HepG2 (cell line): ENCODE data around the gene BMERB1. TPM values are rescaled to one million over a fixed set of nuclear protein-coding genes. Genes with fewer than 3 reads are reported as not detected.

Source experiments
- EEA1 ChIP-seq: sonication (generic); formaldehyde crosslinking; IDR thresholded peaks from 2 replicates; pipeline ENCODE4 v1.5.1; 2020; ENCODE audit warnings: mild to moderate bottlenecking, missing genetic modification reagents, borderline replicate concordance
- FOXJ3 ChIP-seq: sonication (generic); formaldehyde crosslinking; IDR thresholded peaks from 2 replicates; pipeline ENCODE4 v1.4.0; 2020; ENCODE audit warnings: missing genetic modification reagents, mild to moderate bottlenecking, borderline replicate concordance
- GATAD2A ChIP-seq: IDR thresholded peaks from 2 replicates; pipeline ENCODE4 v1.6.1; 2016
- JUN ChIP-seq: sonication (generic); formaldehyde crosslinking; IDR thresholded peaks from 2 replicates; pipeline ENCODE4 v1.4.0; 2020; ENCODE audit warnings: mild to moderate bottlenecking, missing genetic modification reagents
- MAF1 ChIP-seq: sonication (generic); formaldehyde crosslinking; IDR thresholded peaks from 2 replicates; pipeline ENCODE4 v1.5.0; 2020; ENCODE audit warnings: missing genetic modification reagents, borderline replicate concordance
- PRMT3 ChIP-seq: sonication (generic); formaldehyde crosslinking; IDR thresholded peaks from 2 replicates; pipeline ENCODE4 v1.8.1; 2022; ENCODE audit warnings: low read depth, mild to moderate bottlenecking, moderate library complexity, missing genetic modification reagents, borderline replicate concordance
- TCF7 ChIP-seq: sonication (generic); IDR thresholded peaks from 2 replicates; pipeline ENCODE4 v1.6.1; 2016; ENCODE audit warnings: antibody characterized with exemption, low read depth
- ZNF207 ChIP-seq: fragments of 450-650 bp; IDR thresholded peaks from 2 replicates; pipeline ENCODE4 v1.6.1; 2016; ENCODE audit warnings: antibody characterized with exemption, borderline replicate concordance
- ZNF30 ChIP-seq: sonication (generic); formaldehyde crosslinking; IDR thresholded peaks from 2 replicates; pipeline ENCODE4 v1.5.0; 2020; ENCODE audit warnings: mild to moderate bottlenecking, missing genetic modification reagents
- polyA plus RNA-seq, 8 experiments: library from polyadenylated mRNA; depleted of rRNA in 3 of 8; stranded (reverse) in 7 of 8; unstranded in 1 of 8; fragments of >200 nt; fragmentation: Illumina TruSeq in 4 of 8; extraction: Trizol in 4 of 8; gene quantifications; 2 replicates each; pipeline versions ENCODE4 v1.2.1 to v1.2.3, GENCODE V29; 2011 to 2016; ENCODE audit warnings: low read depth in 4 of 8, missing spikeins in 1 of 8, mixed read lengths in 1 of 8; ENCODE audit not compliant: insufficient read depth in 1 of 8
- total RNA-seq, 5 experiments: library from RNA; depleted of rRNA; stranded (reverse); fragments of >200 nt; fragmentation: Illumina TruSeq; extraction: Trizol; gene quantifications; 2 replicates each; pipeline ENCODE4 v1.2.3, GENCODE V29; 2016; ENCODE audit warnings: low read depth in 1 of 5
- TF ChIP-seq, protein P1 (sequence below): IDR thresholded peaks from 2 replicates; pipeline ENCODE4 v1.6.1; 2016; ENCODE audit warnings: low read depth, borderline replicate concordance
- TF ChIP-seq, protein P2 (sequence below): sonication (generic); formaldehyde crosslinking; IDR thresholded peaks from 2 replicates; pipeline ENCODE4 v1.4.0; 2020; ENCODE audit warnings: missing genetic modification reagents
- TF ChIP-seq, protein P3 (sequence below): sonication (generic); formaldehyde crosslinking; conservative IDR thresholded peaks from 2 replicates; pipeline ENCODE4 v1.4.0; 2020; ENCODE audit warnings: mild to moderate bottlenecking, missing genetic modification reagents, moderate library complexity
- TF ChIP-seq, protein P4 (sequence below): sonication (generic); formaldehyde crosslinking; IDR thresholded peaks from 2 replicates; pipeline ENCODE4 v1.9.0; 2021; ENCODE audit warnings: missing genetic modification reagents, borderline replicate concordance
- TF ChIP-seq, protein P5 (sequence below): IDR thresholded peaks from 2 replicates; pipeline ENCODE4 v1.6.1; 2012; ENCODE audit warnings: inconsistent platforms
- TF ChIP-seq, protein P6 (sequence below): sonication (generic); formaldehyde crosslinking; IDR thresholded peaks from 2 replicates; pipeline ENCODE4 v1.4.0; 2020; ENCODE audit warnings: low read depth, mild to moderate bottlenecking, missing genetic modification reagents
- TF ChIP-seq, protein P7 (sequence below): sonication (generic); formaldehyde crosslinking; IDR thresholded peaks from 2 replicates; pipeline ENCODE4 v1.5.0; 2020; ENCODE audit warnings: mild to moderate bottlenecking, missing genetic modification reagents
- TF ChIP-seq, protein P8 (sequence below): sonication (generic); formaldehyde crosslinking; IDR thresholded peaks from 2 replicates; pipeline ENCODE4 v1.4.0; 2020; ENCODE audit warnings: missing genetic modification reagents, borderline replicate concordance

The BMERB1 gene
- total and polyA plus RNA-seq, 2 of the 13 experiments (the other 11 are each of a cell fraction or from before 2014, with no cell fraction given): 1.4 TPM

DNA sequence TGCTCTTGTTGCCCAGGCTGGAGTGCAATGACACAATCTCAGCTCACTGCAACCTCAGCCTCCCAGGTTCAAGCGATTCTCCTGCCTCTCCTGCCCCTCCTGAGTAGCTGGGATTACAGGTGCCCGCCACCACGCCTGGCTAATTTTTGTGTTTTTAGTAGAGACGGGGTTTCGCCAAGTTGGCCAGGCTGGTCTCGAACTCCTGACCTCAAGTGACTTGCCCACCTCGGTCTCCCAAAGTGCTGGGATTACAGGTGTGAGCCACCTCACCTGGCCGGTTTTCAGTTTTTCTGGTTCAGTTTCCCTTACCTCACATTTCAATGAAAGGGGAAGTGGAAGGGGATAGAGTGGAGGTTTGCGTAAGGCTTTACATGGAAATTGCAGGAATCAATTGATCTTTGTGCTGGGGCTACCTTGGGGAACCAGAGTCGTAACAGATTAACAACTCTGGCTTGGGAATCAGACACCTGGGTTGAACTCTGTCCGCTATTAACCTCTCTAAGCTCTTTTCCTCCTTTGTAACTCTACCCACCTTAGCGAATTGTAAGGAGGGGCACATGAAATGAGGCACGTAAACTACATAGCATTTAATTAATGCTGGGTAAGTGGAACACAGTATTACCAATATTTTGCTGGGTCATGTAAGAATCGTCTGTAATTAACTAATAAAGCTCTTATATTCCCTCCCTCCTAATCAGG is 35.6 kb upstream of the BMERB1 start (continued):
- TF ChIP-seq ZNF207 (no peak), ZNF30 (CRISPR knock-in tag) (0 out of 2 replicates have a peak, but pooled peaks have one; percentile 38), JUN (CRISPR knock-in tag) (no peak; the same call in 1 of the 2 replicates), PRMT3 (CRISPR knock-in tag) (no peak), GATAD2A (CRISPR knock-in tag) (peak; percentile 98), FOXJ3 (no peak; the same call in 1 of the 2 replicates), EEA1 (CRISPR knock-in tag) (no peak), TCF7 (peak; percentile 76), MAF1 (no peak)
- TF ChIP-seq, protein P1, sequence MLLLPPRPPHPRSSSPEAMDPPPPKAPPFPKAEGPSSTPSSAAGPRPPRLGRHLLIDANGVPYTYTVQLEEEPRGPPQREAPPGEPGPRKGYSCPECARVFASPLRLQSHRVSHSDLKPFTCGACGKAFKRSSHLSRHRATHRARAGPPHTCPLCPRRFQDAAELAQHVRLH (CRISPR knock-in tag): no peak
- TF ChIP-seq, protein P2, sequence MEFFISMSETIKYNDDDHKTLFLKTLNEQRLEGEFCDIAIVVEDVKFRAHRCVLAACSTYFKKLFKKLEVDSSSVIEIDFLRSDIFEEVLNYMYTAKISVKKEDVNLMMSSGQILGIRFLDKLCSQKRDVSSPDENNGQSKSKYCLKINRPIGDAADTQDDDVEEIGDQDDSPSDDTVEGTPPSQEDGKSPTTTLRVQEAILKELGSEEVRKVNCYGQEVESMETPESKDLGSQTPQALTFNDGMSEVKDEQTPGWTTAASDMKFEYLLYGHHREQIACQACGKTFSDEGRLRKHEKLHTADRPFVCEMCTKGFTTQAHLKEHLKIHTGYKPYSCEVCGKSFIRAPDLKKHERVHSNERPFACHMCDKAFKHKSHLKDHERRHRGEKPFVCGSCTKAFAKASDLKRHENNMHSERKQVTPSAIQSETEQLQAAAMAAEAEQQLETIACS (CRISPR knock-in tag): no peak
- TF ChIP-seq, protein P3, sequence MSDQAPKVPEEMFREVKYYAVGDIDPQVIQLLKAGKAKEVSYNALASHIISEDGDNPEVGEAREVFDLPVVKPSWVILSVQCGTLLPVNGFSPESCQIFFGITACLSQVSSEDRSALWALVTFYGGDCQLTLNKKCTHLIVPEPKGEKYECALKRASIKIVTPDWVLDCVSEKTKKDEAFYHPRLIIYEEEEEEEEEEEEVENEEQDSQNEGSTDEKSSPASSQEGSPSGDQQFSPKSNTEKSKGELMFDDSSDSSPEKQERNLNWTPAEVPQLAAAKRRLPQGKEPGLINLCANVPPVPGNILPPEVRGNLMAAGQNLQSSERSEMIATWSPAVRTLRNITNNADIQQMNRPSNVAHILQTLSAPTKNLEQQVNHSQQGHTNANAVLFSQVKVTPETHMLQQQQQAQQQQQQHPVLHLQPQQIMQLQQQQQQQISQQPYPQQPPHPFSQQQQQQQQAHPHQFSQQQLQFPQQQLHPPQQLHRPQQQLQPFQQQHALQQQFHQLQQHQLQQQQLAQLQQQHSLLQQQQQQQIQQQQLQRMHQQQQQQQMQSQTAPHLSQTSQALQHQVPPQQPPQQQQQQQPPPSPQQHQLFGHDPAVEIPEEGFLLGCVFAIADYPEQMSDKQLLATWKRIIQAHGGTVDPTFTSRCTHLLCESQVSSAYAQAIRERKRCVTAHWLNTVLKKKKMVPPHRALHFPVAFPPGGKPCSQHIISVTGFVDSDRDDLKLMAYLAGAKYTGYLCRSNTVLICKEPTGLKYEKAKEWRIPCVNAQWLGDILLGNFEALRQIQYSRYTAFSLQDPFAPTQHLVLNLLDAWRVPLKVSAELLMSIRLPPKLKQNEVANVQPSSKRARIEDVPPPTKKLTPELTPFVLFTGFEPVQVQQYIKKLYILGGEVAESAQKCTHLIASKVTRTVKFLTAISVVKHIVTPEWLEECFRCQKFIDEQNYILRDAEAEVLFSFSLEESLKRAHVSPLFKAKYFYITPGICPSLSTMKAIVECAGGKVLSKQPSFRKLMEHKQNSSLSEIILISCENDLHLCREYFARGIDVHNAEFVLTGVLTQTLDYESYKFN (CRISPR knock-in tag): peak; percentile 100
- TF ChIP-seq, protein P4, sequence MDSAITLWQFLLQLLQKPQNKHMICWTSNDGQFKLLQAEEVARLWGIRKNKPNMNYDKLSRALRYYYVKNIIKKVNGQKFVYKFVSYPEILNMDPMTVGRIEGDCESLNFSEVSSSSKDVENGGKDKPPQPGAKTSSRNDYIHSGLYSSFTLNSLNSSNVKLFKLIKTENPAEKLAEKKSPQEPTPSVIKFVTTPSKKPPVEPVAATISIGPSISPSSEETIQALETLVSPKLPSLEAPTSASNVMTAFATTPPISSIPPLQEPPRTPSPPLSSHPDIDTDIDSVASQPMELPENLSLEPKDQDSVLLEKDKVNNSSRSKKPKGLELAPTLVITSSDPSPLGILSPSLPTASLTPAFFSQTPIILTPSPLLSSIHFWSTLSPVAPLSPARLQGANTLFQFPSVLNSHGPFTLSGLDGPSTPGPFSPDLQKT (CRISPR knock-in tag): no peak
- TF ChIP-seq, protein P5, sequence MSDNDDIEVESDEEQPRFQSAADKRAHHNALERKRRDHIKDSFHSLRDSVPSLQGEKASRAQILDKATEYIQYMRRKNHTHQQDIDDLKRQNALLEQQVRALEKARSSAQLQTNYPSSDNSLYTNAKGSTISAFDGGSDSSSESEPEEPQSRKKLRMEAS: peak; percentile 52; the same call in 1 of the 2 replicates
- TF ChIP-seq, protein P6, sequence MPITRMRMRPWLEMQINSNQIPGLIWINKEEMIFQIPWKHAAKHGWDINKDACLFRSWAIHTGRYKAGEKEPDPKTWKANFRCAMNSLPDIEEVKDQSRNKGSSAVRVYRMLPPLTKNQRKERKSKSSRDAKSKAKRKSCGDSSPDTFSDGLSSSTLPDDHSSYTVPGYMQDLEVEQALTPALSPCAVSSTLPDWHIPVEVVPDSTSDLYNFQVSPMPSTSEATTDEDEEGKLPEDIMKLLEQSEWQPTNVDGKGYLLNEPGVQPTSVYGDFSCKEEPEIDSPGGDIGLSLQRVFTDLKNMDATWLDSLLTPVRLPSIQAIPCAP (CRISPR knock-in tag): peak; percentile 58; the same call in 1 of the 2 replicates
- TF ChIP-seq, protein P7, sequence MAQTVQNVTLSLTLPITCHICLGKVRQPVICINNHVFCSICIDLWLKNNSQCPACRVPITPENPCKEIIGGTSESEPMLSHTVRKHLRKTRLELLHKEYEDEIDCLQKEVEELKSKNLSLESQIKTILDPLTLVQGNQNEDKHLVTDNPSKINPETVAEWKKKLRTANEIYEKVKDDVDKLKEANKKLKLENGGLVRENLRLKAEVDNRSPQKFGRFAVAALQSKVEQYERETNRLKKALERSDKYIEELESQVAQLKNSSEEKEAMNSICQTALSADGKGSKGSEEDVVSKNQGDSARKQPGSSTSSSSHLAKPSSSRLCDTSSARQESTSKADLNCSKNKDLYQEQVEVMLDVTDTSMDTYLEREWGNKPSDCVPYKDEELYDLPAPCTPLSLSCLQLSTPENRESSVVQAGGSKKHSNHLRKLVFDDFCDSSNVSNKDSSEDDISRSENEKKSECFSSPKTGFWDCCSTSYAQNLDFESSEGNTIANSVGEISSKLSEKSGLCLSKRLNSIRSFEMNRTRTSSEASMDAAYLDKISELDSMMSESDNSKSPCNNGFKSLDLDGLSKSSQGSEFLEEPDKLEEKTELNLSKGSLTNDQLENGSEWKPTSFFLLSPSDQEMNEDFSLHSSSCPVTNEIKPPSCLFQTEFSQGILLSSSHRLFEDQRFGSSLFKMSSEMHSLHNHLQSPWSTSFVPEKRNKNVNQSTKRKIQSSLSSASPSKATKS (CRISPR knock-in tag): 0 out of 2 replicates have a peak, but pooled peaks have one; percentile 26
- TF ChIP-seq, protein P8, sequence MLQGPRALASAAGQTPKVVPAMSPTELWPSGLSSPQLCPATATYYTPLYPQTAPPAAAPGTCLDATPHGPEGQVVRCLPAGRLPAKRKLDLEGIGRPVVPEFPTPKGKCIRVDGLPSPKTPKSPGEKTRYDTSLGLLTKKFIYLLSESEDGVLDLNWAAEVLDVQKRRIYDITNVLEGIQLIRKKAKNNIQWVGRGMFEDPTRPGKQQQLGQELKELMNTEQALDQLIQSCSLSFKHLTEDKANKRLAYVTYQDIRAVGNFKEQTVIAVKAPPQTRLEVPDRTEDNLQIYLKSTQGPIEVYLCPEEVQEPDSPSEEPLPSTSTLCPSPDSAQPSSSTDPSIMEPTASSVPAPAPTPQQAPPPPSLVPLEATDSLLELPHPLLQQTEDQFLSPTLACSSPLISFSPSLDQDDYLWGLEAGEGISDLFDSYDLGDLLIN (CRISPR knock-in tag): no peak
